Stimulated activated CD4-positive, alpha-beta T cell treated with anti-CD3 and anti-CD28 coated beads, Interleukin-12 subunit alpha, Interleukin-12 subunit beta, amount 100 ng/mL, for 48 hours (primary cell): ENCODE measurements around the gene IRF6.

Source experiments
- DNase-seq, 3 donors: peaks; one replicate each; pipeline ENCODE4 v3.0.0-alpha.2; 2020; ENCODE audit warnings: low read depth in 2 of 3, low spot score in 1 of 3

IRF6 gene

GRCh38 chr1:209761011-209761635, 44.8 kb downstream of the IRF6 start:
- no peak for DNase-seq

GRCh38 chr1:209759829-209760359, 46.0 kb downstream of the IRF6 start:
- DNase-seq = no peak

GRCh38 chr1:209758400-209758799, 47.5 kb downstream of the IRF6 start:
- DNase-seq = no peak

GRCh38 chr1:209756615-209757445, 49.1 kb downstream of the IRF6 start:
- DNase-seq = no peak

GRCh38 chr1:209755926-209756614, 49.9 kb downstream of the IRF6 start, which contains the start of gene TRAF3IP3:
Gene TRAF3IP3, plus strand, starts transcription at chr1:209756053. Its CDS starts 3,987 bp downstream, at chr1:209760040.
- peak; percentile 73 to 78 (median 76) for DNase-seq

GRCh38 chr1:209755256-209755655, 50.7 kb downstream of the IRF6 start:
- no peak for DNase-seq

- DNase-seq = no peak
These were observed 53.1 kb downstream of the IRF6 start for GRCh38 chr1:209752890-209753289.

- DNase-seq = peak in 1 of 3 donors; percentile 47
These were observed 54.2 kb downstream of the IRF6 start for GRCh38 chr1:209751627-209752231.

- no peak for DNase-seq
These were observed 56.1 kb downstream of the IRF6 start for GRCh38 chr1:209749670-209750323.

GRCh38 chr1:209749205-209749604, 56.7 kb downstream of the IRF6 start:
- no peak for DNase-seq

- DNase-seq = no peak
These were observed 57.3 kb downstream of the IRF6 start for GRCh38 chr1:209748620-209749019.

- DNase-seq = peak; percentile 89 to 95 (median 90)
These were observed 58.2 kb downstream of the IRF6 start for GRCh38 chr1:209747580-209748262.

GRCh38 chr1:209746451-209747165, 59.3 kb downstream of the IRF6 start:
- DNase-seq = no peak

GRCh38 chr1:209743145-209743482, 62.8 kb downstream of the IRF6 start:
- no peak for DNase-seq

- DNase-seq = no peak
These were observed 63.4 kb downstream of the IRF6 start for GRCh38 chr1:209742409-209743144.

GRCh38 chr1:209741889-209742288, 64.1 kb downstream of the IRF6 start:
- DNase-seq = no peak

GRCh38 chr1:209741193-209741592, 64.7 kb downstream of the IRF6 start:
- DNase-seq = no peak

- DNase-seq = no peak
These were observed 67.7 kb downstream of the IRF6 start for GRCh38 chr1:209738270-209738669.

- no peak for DNase-seq
These were observed 68.8 kb downstream of the IRF6 start for GRCh38 chr1:209737118-209737505.
